GM19324 (cell line): Measurements from ENCODE around the gene CACNA1C.

Experiments used
- ATAC-seq: cut with Tn5 transposase; IDR thresholded peaks from one replicate; pipeline ENCODE4 v1.9.1; 2021; ENCODE audit warnings: mild to moderate bottlenecking, moderate library complexity; ENCODE audit not compliant: unreplicated experiment, low FRiP score

Gene CACNA1C

GRCh38 chr12:2268471-2269286 lies 215.9 kb downstream of the CACNA1C start:
- no peak for ATAC-seq

- no peak for ATAC-seq
These were observed 218.1 kb downstream of the CACNA1C start for GRCh38 chr12:2270846-2271245.

GRCh38 chr12:2271961-2272360 lies 219.2 kb downstream of the CACNA1C start:
- ATAC-seq, result no peak

- ATAC-seq, result no peak
These were observed 220.5 kb downstream of the CACNA1C start for GRCh38 chr12:2273288-2273687.

GRCh38 chr12:2273751-2274150 lies 221.0 kb downstream of the CACNA1C start:
- no peak for ATAC-seq

- ATAC-seq, result no peak
These were observed 221.9 kb downstream of the CACNA1C start for GRCh38 chr12:2274733-2275132.

GRCh38 chr12:2276288-2277033 lies 223.7 kb downstream of the CACNA1C start:
- no peak for ATAC-seq

- no peak for ATAC-seq
These were observed 224.8 kb downstream of the CACNA1C start for GRCh38 chr12:2277492-2278155.

- ATAC-seq, result no peak
These were observed 228.7 kb downstream of the CACNA1C start for GRCh38 chr12:2281446-2281845.

- ATAC-seq, result no peak
These were observed 229.5 kb downstream of the CACNA1C start for GRCh38 chr12:2282318-2282717.

- ATAC-seq, result no peak
These were observed 230.7 kb downstream of the CACNA1C start for GRCh38 chr12:2283480-2283879.

- ATAC-seq, result no peak
These were observed 231.1 kb downstream of the CACNA1C start for GRCh38 chr12:2283916-2284315.

GRCh38 chr12:2284321-2284813 lies 231.6 kb downstream of the CACNA1C start:
- no peak for ATAC-seq

GRCh38 chr12:2284857-2285256 lies 232.1 kb downstream of the CACNA1C start:
- ATAC-seq, result no peak

- no peak for ATAC-seq
These were observed 232.7 kb downstream of the CACNA1C start for GRCh38 chr12:2285462-2285861.

GRCh38 chr12:2286047-2286446 lies 233.3 kb downstream of the CACNA1C start:
- no peak for ATAC-seq

GRCh38 chr12:2286461-2287131 lies 233.8 kb downstream of the CACNA1C start:
- ATAC-seq, result no peak

- no peak for ATAC-seq
These were observed 234.4 kb downstream of the CACNA1C start for GRCh38 chr12:2287151-2287550.

- ATAC-seq, result no peak
These were observed 234.8 kb downstream of the CACNA1C start for GRCh38 chr12:2287589-2287988.

- no peak for ATAC-seq
These were observed 235.2 kb downstream of the CACNA1C start for GRCh38 chr12:2288001-2288400.

- ATAC-seq, result no peak
These were observed 235.7 kb downstream of the CACNA1C start for GRCh38 chr12:2288471-2288870.
